HepG2 (cell line): ENCODE data around the gene PGPEP1. TPM values are rescaled to one million over a fixed set of nuclear protein-coding genes. Genes with fewer than 3 reads are reported as not detected.
A peak's percentile ranks its signal among the peaks of the same experiment; 100 is the strongest.

ENCODE experiments used
- ARID5B ChIP-seq: IDR thresholded peaks from 2 replicates; pipeline ENCODE4 v1.4.0; 2020; ENCODE audit warnings: mild to moderate bottlenecking, missing genetic modification reagents
- DPF2 ChIP-seq: sonication (generic); formaldehyde crosslinking; IDR thresholded peaks from 2 replicates; pipeline ENCODE4 v1.4.0; 2020; ENCODE audit warnings: mild to moderate bottlenecking, low read depth, missing genetic modification reagents, borderline replicate concordance
- HBP1 ChIP-seq: IDR thresholded peaks from 2 replicates; pipeline ENCODE4 v1.6.1; 2016; ENCODE audit warnings: low read depth, control low read depth
- HES4 ChIP-seq: sonication (generic); formaldehyde crosslinking; IDR thresholded peaks from 2 replicates; pipeline ENCODE4 v1.9.0; 2021; ENCODE audit warnings: mild to moderate bottlenecking, missing genetic modification reagents, borderline replicate concordance
- NAIF1 ChIP-seq: sonication (generic); formaldehyde crosslinking; IDR thresholded peaks from 2 replicates; pipeline ENCODE4 v1.5.0; 2020; ENCODE audit warnings: mild to moderate bottlenecking, missing genetic modification reagents, borderline replicate concordance
- POLR2AphosphoS5 ChIP-seq: IDR thresholded peaks from 2 replicates; pipeline ENCODE4 v1.6.1; 2012; ENCODE audit warnings: low read depth, low read length
- REST ChIP-seq, 2 experiments: IDR thresholded peaks; 2 replicates each; pipeline ENCODE4 v1.6.1; 2011 to 2012; ENCODE audit warnings: low read length in 2 of 2, borderline replicate concordance in 1 of 2, low read depth in 1 of 2, mild to moderate bottlenecking in 1 of 2, moderate library complexity in 1 of 2
- SRSF4 ChIP-seq: fragments of 200-400 bp; formaldehyde crosslinking; IDR thresholded peaks from one replicate; pipeline ENCODE4 v1.6.1; 2018; ENCODE audit warnings: mild to moderate bottlenecking, low read depth, low read length, moderate library complexity; ENCODE audit not compliant: poor library complexity, severe bottlenecking
- TEAD3 ChIP-seq: optimal IDR thresholded peaks from 2 replicates; pipeline ENCODE3; 2016; ENCODE audit warnings: borderline replicate concordance
- ZBTB7A ChIP-seq: sonication (generic); formaldehyde crosslinking; IDR thresholded peaks from 2 replicates; pipeline ENCODE4 v1.8.0; 2022; ENCODE audit warnings: mild to moderate bottlenecking, missing genetic modification reagents
- ZBTB7B ChIP-seq: sonication (generic); formaldehyde crosslinking; IDR thresholded peaks from 2 replicates; pipeline ENCODE4 v1.4.0; 2020; ENCODE audit warnings: missing genetic modification reagents
- ZFP36 ChIP-seq: fragments of 150-350 bp; IDR thresholded peaks from 2 replicates; pipeline ENCODE4 v1.6.1; 2018; ENCODE audit warnings: borderline replicate concordance, low read length, low read depth; ENCODE audit not compliant: partially characterized antibody
- ZNF101 ChIP-seq: sonication (generic); formaldehyde crosslinking; IDR thresholded peaks from 2 replicates; pipeline ENCODE4 v1.4.0; 2020; ENCODE audit warnings: mild to moderate bottlenecking, low read depth, missing genetic modification reagents, borderline replicate concordance
- ZNF143 ChIP-seq: sonication (generic); formaldehyde crosslinking; IDR thresholded peaks from 2 replicates; pipeline ENCODE4 v1.4.0; 2020; ENCODE audit warnings: missing genetic modification reagents
- ZNF205 ChIP-seq: IDR thresholded peaks from 2 replicates; pipeline ENCODE4 v1.6.1; 2018; ENCODE audit warnings: missing biosample characterization, missing genetic modification reagents
- ZNF30 ChIP-seq: sonication (generic); formaldehyde crosslinking; IDR thresholded peaks from 2 replicates; pipeline ENCODE4 v1.5.0; 2020; ENCODE audit warnings: mild to moderate bottlenecking, missing genetic modification reagents
- ZNF329 ChIP-seq: sonication (generic); formaldehyde crosslinking; IDR thresholded peaks from 2 replicates; pipeline ENCODE4 v1.9.0; 2021; ENCODE audit warnings: low read depth, mild to moderate bottlenecking, missing genetic modification reagents
- ZNF484 ChIP-seq: sonication (generic); formaldehyde crosslinking; IDR thresholded peaks from 2 replicates; pipeline ENCODE4 v1.5.1; 2020; ENCODE audit warnings: mild to moderate bottlenecking, low read depth, missing genetic modification reagents, borderline replicate concordance
- ZNF713 ChIP-seq: sonication (generic); formaldehyde crosslinking; IDR thresholded peaks from 2 replicates; pipeline ENCODE4 v1.4.0; 2020; ENCODE audit warnings: mild to moderate bottlenecking, missing genetic modification reagents
- ZNF776 ChIP-seq: sonication (generic); formaldehyde crosslinking; IDR thresholded peaks from 2 replicates; pipeline ENCODE4 v1.4.0; 2020; ENCODE audit warnings: mild to moderate bottlenecking, missing genetic modification reagents
- ZNF83 ChIP-seq: sonication (generic); formaldehyde crosslinking; IDR thresholded peaks from 2 replicates; pipeline ENCODE4 v1.4.0; 2020; ENCODE audit warnings: missing genetic modification reagents, mild to moderate bottlenecking, borderline replicate concordance
- polyA plus RNA-seq, 8 experiments: library from polyadenylated mRNA; depleted of rRNA in 3 of 8; stranded (reverse) in 7 of 8; unstranded in 1 of 8; fragments of >200 nt; fragmentation: Illumina TruSeq in 4 of 8; extraction: Trizol in 4 of 8; gene quantifications; 2 replicates each; pipeline versions ENCODE4 v1.2.1 to v1.2.3, GENCODE V29; 2011 to 2016; ENCODE audit warnings: low read depth in 4 of 8, missing spikeins in 1 of 8, mixed read lengths in 1 of 8; ENCODE audit not compliant: insufficient read depth in 1 of 8
- total RNA-seq, 5 experiments: library from RNA; depleted of rRNA; stranded (reverse); fragments of >200 nt; fragmentation: Illumina TruSeq; extraction: Trizol; gene quantifications; 2 replicates each; pipeline ENCODE4 v1.2.3, GENCODE V29; 2016; ENCODE audit warnings: low read depth in 1 of 5

Gene PGPEP1
- total and polyA plus RNA-seq, 2 of the 13 experiments (the other 11 are each of a cell fraction or from before 2014, with no cell fraction given) = 53.1 to 56.6 TPM

GRCh38 chr19:18364826-18365528 lies 24.6 kb downstream of the PGPEP1 start (continued):
- no peak for TF ChIP-seq ZNF30 (CRISPR knock-in tag)
- TF ChIP-seq ZBTB7A = peak; percentile 70; the same call in 1 of the 2 replicates
- no peak for TF ChIP-seq ZFP36
- TF ChIP-seq TEAD3 (CRISPR knock-in tag) = peak; percentile 69
- no peak for TF ChIP-seq HES4 (CRISPR knock-in tag)
- no peak for TF ChIP-seq NAIF1
- TF ChIP-seq ZNF713 = no peak
- no peak for TF ChIP-seq ZNF329 (CRISPR knock-in tag)
- no peak for TF ChIP-seq SRSF4
- no peak; a peak in 1 of 4 replicates for TF ChIP-seq REST (IDR thresholded peaks at IDR 0.05; ENCODE audit: borderline replicate concordance in 1 of 2, low read depth in 1 of 2, low read length in 2 of 2)
- TF ChIP-seq ZNF143 (CRISPR knock-in tag) = no peak
- TF ChIP-seq HBP1 (CRISPR knock-in tag) = no peak
- TF ChIP-seq ZNF776 (CRISPR knock-in tag) = no peak
- peak; percentile 40; the same call in 1 of the 2 replicates for TF ChIP-seq ZNF205 (CRISPR knock-in tag)
- TF ChIP-seq ARID5B (CRISPR knock-in tag) = peak; percentile 88
- TF ChIP-seq ZNF83 (CRISPR knock-in tag) = no peak
- TF ChIP-seq POLR2AphosphoS5 = peak; percentile 46; the same call in 1 of the 2 replicates
- TF ChIP-seq ZNF101 (CRISPR knock-in tag) = no peak
- TF ChIP-seq DPF2 = peak; percentile 47; the same call in 1 of the 2 replicates
- TF ChIP-seq ZBTB7B = peak; percentile 99
- TF ChIP-seq ZNF484 = no peak
